Middle frontal gyrus (tissue), 1 donor: ENCODE data around the gene COG1.
A peak's percentile ranks its signal among the peaks of the same experiment; 100 is the strongest.

ENCODE experiments used
- DNase-seq: peaks from one replicate; pipeline ENCODE4 v3.0.0-alpha.2; 2015; ENCODE audit warnings: low spot score; ENCODE audit errors: extremely low spot score

The COG1 gene

GRCh38 chr17:73228748-73229236 is 35.9 kb downstream of the COG1 start:
- DNase-seq = no peak

DNA sequence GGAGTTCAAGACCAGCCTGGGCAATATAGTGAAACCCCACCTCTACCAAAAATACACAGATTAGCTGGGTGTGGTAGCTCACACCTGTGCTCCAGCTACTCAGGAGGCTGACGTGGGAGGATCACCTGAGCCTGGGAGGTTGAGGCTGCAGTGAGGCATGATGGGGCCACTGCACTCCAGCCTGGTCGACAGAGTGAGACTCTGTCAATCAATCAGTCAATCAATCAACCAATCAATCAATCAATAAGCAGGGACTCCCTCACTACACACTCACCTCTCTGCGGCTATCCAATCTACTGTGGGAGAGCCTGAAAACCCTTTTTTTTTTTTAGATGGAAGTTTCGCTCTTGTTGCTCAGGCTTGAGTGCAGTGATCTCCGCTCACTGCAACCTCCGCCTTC is 37.2 kb downstream of the COG1 start:
- DNase-seq = no peak

- no peak for DNase-seq
Measured at GRCh38 chr17:73231395-73231794, 38.5 kb downstream of the COG1 start.

DNA sequence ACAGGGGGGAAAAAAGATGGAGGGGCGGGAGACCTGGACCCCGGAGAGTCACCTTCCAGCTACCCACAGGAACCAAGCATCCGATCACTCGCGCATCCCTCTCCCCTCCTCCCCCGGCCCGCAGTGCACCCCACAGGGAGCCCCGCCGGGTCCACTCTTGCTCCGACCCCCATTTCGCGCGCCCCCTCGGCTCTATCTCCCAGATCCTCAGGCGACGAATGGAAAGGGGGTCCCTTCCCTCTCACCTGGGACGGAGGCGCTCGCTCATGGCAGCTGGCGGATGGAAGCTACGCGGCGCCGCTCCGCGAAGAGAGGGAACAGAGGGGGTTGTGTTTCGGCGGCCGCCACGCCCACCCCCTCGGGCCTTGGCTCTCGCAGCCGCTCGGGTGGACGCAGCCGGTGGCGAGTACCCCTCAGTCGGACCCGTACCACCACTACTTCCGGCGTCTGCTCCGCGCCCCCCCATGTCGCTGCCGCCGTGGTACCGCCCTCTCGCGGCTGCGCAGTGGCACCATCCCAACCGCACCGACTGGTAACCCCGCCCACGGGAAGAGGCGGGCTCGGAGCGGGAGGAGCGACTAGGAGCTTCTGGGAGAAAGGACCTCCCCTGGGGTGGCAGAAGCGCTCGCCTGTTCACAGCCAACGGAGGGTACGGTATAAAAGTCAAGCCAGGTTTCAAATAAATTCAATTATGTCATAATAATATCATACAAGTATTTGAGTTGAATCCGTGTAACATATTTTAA is 39.2 kb downstream of the COG1 start:
- peak; percentile 92 for DNase-seq

DNA sequence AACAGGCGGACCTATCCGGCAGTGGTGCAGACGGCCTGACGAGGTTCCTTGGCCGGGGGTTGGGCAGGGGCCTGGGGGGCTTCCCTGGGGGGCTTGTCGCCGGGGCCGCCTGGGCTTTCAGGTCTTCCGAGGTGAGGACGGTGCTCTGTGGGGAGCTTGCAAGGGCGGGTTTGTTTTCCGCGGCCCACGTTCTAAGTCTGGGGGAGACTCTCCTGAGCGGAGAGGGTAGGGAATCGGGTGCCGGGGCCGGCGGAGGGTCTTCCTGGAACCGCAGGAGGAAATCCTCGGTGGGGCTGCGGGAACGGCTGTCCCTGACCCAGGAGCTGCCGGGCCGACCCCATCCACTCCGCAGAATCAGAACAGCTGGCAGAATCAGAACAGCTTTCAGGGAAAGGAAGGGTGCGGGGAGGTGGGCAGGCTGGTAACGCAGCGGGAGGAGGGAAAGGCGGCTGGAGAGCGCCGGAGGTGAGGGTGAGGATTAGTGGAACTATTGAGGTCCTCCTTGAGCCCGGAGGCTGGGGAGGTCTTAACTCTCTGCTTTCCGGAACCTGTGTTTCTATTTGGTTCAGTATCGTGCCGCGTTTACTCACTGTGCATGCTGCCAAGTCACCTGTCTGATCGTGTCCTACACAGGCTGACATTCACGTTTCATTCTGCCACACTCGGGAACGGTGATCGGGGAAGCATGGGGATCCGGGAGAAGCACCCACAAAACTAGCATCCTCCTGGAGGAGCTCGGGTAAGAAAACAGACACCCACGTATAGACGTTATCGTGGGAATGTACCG is 39.9 kb downstream of the COG1 start:
- DNase-seq = no peak

DNA sequence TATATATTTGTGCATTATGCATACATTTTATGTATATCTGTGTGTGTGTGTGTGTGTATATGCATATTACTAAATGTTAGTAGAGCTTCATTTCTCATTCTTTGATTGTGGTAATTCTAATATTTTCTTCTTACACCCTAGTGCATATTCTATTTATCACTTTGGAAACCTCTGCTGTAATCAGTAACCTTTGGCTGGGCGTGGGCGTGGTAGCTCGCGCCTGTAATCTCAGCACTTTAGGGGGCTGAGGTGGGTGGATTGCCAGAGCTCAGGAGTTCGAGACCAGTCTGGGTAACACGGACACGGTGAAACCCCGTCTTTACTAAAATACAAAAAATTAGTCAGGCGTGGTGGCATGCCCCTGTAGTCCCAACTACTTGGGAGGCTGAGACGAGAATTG is 41.9 kb downstream of the COG1 start:
- DNase-seq = no peak

DNA sequence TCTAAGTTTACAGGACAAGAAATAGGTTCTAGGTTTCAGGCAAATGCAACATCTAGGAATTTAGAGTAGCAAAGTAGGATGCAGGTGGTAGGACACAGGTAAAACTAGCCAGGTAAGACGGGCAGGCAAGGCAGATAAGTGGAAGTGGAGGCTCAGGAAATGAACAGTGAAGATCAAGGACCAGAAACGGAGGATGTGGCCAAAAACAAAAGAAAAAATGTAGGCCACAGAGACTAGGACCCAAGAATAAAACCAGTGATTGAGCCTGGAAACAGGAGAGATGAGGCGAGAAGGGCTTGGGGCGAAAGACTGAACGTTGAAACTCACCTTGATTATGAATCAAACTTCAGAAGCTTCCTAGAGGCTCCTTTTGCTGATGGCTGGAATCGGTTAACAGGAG is 44.9 kb downstream of the COG1 start:
- DNase-seq = no peak

DNA sequence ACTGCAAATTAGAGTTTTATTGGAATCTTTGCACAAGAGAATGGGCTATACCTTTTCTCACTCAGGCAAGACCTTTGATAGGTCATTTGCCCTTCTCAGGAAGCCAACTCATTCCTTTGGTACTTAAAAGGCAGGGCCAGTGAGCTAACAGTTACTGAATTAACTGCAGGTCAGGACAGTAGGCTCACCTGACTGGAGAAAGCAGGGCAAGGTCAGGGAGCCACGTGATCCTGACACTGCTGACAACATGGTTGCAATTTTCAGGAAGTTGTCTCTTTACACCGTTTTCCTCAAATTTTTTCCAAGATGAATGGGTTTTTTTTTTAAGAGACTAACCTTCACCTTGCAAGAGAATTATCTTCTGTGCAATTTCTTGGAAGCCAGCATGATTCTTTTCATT is 47.7 kb downstream of the COG1 start:
- DNase-seq = no peak

DNA sequence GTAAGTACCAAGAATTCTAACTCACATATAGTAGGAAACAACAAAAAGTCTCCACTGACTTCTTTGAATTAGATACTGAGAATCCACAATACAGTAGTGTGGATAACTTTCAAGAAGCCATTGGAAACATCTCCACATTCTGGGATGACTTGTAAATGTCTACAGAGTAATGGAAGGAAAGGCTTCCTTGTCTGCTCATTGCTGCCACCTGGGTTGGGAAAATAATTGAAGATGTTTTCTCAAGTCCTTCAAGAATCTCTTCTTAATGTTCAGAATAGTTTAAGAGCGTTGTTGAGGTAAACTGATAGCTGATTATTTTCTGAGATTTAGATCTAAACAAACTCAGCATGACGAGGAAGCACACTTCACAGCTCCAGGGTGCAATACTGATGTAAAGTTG is 54.9 kb downstream of the COG1 start:
- no peak for DNase-seq

- DNase-seq = no peak
Measured at GRCh38 chr17:73248532-73248931, 55.7 kb downstream of the COG1 start.

- no peak for DNase-seq
Measured at GRCh38 chr17:73249700-73250099, 56.8 kb downstream of the COG1 start.

DNA sequence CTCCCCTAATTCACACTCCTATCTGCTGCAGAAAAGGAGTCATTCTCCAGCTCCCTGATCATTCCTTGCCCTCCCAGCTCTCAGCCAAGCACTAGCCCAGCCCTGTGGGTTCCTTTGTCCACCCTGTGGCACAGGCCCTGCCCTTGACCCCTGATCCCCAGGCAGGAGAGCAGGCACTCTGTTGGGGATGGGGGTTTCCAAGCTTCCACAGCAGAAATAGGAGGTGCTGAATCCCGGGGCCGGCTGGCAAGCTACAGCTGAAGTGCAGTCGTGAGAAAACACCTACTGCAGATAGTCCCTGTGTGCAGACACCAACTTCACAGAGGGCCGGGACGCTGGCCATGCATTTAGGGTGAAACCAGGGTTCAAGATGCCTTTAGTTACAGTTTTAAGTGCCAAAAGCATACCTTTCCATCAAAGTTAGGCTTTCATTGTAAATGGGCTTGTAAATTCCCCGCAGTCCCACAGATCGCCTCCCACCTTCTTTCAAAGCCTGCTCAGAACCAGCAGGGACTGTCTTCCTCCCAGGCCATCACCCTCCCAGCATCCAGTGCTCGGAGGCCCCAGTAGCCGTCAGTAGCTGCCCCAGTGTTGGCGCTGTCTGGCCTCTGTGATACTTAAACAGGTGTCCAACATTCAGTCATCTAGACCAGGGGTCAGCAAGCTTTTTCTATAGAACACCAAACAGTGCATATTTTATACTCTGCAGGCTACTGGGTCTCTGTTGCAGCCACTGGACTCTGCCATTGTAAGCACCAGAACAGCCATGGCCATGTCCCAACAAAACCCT is 58.2 kb downstream of the COG1 start:
- DNase-seq = no peak

- no peak for DNase-seq
Measured at GRCh38 chr17:73251871-73252270, 59.0 kb downstream of the COG1 start.

DNA sequence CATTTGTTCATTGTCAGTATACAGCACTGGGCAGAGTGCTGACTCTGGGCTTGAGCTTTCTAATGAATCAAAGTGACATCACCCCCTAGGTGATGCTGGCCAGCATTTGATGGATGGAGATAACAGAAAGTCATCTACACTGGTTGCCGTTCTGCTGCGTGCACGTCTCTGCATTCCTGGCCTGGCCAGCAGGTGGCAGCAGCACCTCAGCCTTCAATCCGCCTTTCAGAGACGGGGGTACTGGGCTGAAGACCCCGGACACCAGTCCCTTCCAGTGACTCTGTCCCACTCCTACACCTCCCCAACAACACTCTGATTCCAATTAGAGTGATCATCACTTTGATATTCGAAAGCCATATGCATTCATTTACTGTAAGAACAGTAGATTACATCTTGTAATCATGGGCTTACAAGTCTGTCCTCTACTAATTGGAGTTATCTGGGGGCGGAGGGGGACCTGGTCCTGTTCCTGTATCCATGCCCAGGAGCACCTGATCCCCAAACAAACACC is 62.9 kb downstream of the COG1 start:
- no peak for DNase-seq

DNA sequence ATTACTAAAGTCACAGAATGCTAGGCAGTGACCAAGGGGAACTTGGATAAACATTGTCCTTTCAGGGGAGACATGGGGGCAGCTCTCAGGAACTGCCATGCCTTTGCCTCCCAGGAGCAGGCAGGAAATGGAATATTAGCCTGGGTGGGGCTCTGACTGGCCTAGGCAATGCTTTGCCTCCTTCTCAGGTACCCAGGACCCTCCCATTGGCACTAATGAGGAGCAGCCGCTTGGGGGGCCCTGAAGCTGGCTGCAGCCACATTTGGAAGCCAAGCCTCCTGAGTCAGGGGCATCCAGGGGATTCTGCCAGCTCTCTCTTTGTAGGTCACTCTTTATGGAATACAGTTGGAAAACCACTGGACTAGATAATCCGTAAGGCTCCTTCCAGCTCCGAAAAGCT is 63.4 kb downstream of the COG1 start:
- no peak for DNase-seq

DNA sequence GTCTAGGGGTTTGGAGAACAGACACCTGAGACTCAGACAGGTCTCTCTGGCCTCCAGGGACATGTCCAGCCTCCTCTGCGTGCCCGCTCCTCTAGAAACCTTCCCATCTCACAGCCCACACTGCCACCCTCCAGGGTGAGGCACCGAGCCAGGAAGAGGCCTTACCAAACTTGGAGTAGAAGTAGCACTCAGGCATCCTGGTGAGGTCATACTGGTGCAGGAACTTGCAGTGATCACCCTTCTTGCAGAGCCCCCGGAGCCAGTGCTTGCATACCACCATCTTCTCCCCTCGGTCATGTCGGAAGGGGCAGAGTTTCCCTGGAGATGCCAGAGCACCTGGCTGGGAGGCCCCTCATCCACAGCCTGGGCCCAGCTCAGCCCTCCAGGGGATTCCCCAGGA is 64.7 kb downstream of the COG1 start:
- no peak for DNase-seq
